ENCODE measurements around the gene TSR2.

The TSR2 gene

GRCh38 chrX:54439960-54440871 lies at the start of gene TSR2:
Gene TSR2 (plus strand): TSS chrX:54440404. CDS start chrX:54440422, 18 bp downstream.
- peak; percentile 74 for DNase-seq (ENCODE audit: low spot score)
- in situ Hi-C loops (cut with MboI; ENCODE audit: low pct_unique_long_range_greater_than_20kb, low sequenced_read_pairs, unreplicated experiment) = no loop called here
- TF ChIP-seq CTCF (IDR thresholded peaks at IDR 0.05; ENCODE audit: extremely low read depth, insufficient read depth, missing control alignments) = no peak

GRCh38 chrX:54397113-54397512 lies 43.1 kb upstream of the TSR2 start:
- DNase-seq (ENCODE audit: low spot score) = no peak
- TF ChIP-seq CTCF (IDR thresholded peaks at IDR 0.05; ENCODE audit: extremely low read depth, insufficient read depth, missing control alignments) = no peak
- in situ Hi-C loops (cut with MboI; ENCODE audit: low pct_unique_long_range_greater_than_20kb, low sequenced_read_pairs, unreplicated experiment) = no loop called here

- DNase-seq (ENCODE audit: low spot score) = no peak
- in situ Hi-C loops (cut with MboI; ENCODE audit: low pct_unique_long_range_greater_than_20kb, low sequenced_read_pairs, unreplicated experiment) = no loop called here
- TF ChIP-seq CTCF (IDR thresholded peaks at IDR 0.05; ENCODE audit: extremely low read depth, insufficient read depth, missing control alignments) = no peak
Observed at GRCh38 chrX:54407266-54407665, 32.9 kb upstream of the TSR2 start.

GRCh38 chrX:54411732-54412131 lies 28.5 kb upstream of the TSR2 start:
- DNase-seq (ENCODE audit: low spot score) = no peak
- no peak for TF ChIP-seq CTCF (IDR thresholded peaks at IDR 0.05; ENCODE audit: extremely low read depth, insufficient read depth, missing control alignments)
- in situ Hi-C loops (cut with MboI; ENCODE audit: low pct_unique_long_range_greater_than_20kb, low sequenced_read_pairs, unreplicated experiment) = no loop called here

GRCh38 chrX:54413753-54414152 lies 26.5 kb upstream of the TSR2 start:
- TF ChIP-seq CTCF (IDR thresholded peaks at IDR 0.05; ENCODE audit: extremely low read depth, insufficient read depth, missing control alignments) = no peak
- in situ Hi-C loops (cut with MboI; ENCODE audit: low pct_unique_long_range_greater_than_20kb, low sequenced_read_pairs, unreplicated experiment) = no loop called here
- no peak for DNase-seq (ENCODE audit: low spot score)

GRCh38 chrX:54415534-54416350 lies 24.5 kb upstream of the TSR2 start:
- no peak for TF ChIP-seq CTCF (IDR thresholded peaks at IDR 0.05; ENCODE audit: extremely low read depth, insufficient read depth, missing control alignments)
- no peak for DNase-seq (ENCODE audit: low spot score)
- in situ Hi-C loops (cut with MboI; ENCODE audit: low pct_unique_long_range_greater_than_20kb, low sequenced_read_pairs, unreplicated experiment) = no loop called here
